Chondrocyte (in vitro differentiated cells): Measurements from ENCODE around the gene HBEGF. TPM values are rescaled to one million over a fixed set of nuclear protein-coding genes. Genes with fewer than 3 reads are reported as not detected.

ENCODE experiments used
- DNase-seq: peaks from one replicate; pipeline ENCODE4 v3.0.0; 2021; ENCODE audit warnings: mixed read lengths, low spot score
- H3K27ac Mint-ChIP-seq: one replicate; pipeline ENCODE4 v1.8.0; 2021; ENCODE audit warnings: mild to moderate bottlenecking, moderate library complexity, mixed read lengths; ENCODE audit not compliant: unreplicated experiment
- H3K27me3 Mint-ChIP-seq: 2 replicates; pipeline ENCODE4 v1.8.0; 2021; ENCODE audit warnings: low read depth, mixed read lengths
- H3K36me3 Mint-ChIP-seq: 2 replicates; pipeline ENCODE4 v1.8.0; 2021; ENCODE audit warnings: low read depth, mixed read lengths
- H3K4me1 Mint-ChIP-seq: 2 replicates; pipeline ENCODE4 v1.8.0; 2021; ENCODE audit warnings: low read depth, mild to moderate bottlenecking, mixed read lengths
- H3K4me3 Mint-ChIP-seq: one replicate; pipeline ENCODE4 v1.8.0; 2021; ENCODE audit warnings: mild to moderate bottlenecking, moderate library complexity, mixed read lengths; ENCODE audit not compliant: unreplicated experiment
- H3K9me3 Mint-ChIP-seq: 2 replicates; pipeline ENCODE4 v1.8.0; 2021; ENCODE audit warnings: low read depth, mixed read lengths
- total RNA-seq: library from RNA; stranded (reverse); gene quantifications from 3 replicates; pipeline ENCODE4 v1.2.1, GENCODE V29; 2021
- TF ChIP-seq, protein P1 (sequence below): fragments of 200-600 bp; sonication (generic); IDR thresholded peaks from 2 replicates; pipeline ENCODE4 v1.5.0; 2021; ENCODE audit warnings: antibody characterized with exemption, mild to moderate bottlenecking, moderate library complexity

The HBEGF gene
- total RNA-seq, 1 donor from 2014 or later, result 8.0 TPM

DNA sequence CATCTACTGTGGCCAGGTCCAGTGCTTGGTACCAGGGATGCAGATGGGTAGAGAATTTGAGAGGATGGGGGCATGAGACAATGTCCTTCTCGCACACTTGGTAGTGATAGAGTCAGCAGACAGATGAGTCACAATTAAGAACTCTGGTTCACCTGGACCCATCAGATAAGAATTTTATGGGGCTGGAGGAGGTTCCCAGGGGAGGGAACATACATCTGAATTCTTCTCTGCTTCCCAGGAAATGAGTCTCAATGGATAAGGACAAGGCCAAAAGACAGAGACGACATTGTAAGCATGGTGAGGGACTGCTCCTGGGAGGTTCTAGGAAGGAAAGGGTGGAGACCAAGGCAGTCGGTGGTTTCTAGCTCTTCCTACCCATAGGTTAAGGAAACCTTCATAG lies 18.9 kb upstream of the HBEGF start:
- H3K4me1 Mint-ChIP-seq, result peaks cover 3% of the 10 kb centered on the region
- DNase-seq, result no peak
- H3K27me3 Mint-ChIP-seq, result no peaks in the 10 kb centered on the region
- no peaks in the 10 kb centered on the region for H3K36me3 Mint-ChIP-seq
- H3K27ac Mint-ChIP-seq, result no peak overlapping the region
- H3K9me3 Mint-ChIP-seq, result no peaks in the 10 kb centered on the region
- H3K4me3 Mint-ChIP-seq, result no peak overlapping the region
- TF ChIP-seq, protein P1, sequence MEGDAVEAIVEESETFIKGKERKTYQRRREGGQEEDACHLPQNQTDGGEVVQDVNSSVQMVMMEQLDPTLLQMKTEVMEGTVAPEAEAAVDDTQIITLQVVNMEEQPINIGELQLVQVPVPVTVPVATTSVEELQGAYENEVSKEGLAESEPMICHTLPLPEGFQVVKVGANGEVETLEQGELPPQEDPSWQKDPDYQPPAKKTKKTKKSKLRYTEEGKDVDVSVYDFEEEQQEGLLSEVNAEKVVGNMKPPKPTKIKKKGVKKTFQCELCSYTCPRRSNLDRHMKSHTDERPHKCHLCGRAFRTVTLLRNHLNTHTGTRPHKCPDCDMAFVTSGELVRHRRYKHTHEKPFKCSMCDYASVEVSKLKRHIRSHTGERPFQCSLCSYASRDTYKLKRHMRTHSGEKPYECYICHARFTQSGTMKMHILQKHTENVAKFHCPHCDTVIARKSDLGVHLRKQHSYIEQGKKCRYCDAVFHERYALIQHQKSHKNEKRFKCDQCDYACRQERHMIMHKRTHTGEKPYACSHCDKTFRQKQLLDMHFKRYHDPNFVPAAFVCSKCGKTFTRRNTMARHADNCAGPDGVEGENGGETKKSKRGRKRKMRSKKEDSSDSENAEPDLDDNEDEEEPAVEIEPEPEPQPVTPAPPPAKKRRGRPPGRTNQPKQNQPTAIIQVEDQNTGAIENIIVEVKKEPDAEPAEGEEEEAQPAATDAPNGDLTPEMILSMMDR, result no peak

DNA sequence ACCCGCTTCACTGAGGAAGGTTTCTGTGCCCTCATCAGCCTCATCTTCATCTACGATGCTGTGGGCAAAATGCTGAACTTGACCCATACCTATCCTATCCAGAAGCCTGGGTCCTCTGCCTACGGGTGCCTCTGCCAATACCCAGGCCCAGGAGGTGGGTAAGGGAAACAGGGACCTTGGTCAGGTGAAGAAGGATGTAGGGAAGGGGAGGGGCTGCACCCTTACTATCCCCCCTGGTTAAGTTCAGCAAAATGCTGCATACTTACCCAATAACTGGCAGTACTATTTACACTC lies 18.0 kb upstream of the HBEGF start:
- Mint-ChIP-seq H3K4me3 (no peak overlapping the region), H3K36me3 (no peaks in the 10 kb centered on the region), H3K9me3 (no peaks in the 10 kb centered on the region), H3K4me1 (peaks cover 3% of the 10 kb centered on the region), H3K27me3 (no peaks in the 10 kb centered on the region), H3K27ac (no peak overlapping the region)
- peak; percentile 34 for DNase-seq
- TF ChIP-seq, protein P1, result no peak

DNA sequence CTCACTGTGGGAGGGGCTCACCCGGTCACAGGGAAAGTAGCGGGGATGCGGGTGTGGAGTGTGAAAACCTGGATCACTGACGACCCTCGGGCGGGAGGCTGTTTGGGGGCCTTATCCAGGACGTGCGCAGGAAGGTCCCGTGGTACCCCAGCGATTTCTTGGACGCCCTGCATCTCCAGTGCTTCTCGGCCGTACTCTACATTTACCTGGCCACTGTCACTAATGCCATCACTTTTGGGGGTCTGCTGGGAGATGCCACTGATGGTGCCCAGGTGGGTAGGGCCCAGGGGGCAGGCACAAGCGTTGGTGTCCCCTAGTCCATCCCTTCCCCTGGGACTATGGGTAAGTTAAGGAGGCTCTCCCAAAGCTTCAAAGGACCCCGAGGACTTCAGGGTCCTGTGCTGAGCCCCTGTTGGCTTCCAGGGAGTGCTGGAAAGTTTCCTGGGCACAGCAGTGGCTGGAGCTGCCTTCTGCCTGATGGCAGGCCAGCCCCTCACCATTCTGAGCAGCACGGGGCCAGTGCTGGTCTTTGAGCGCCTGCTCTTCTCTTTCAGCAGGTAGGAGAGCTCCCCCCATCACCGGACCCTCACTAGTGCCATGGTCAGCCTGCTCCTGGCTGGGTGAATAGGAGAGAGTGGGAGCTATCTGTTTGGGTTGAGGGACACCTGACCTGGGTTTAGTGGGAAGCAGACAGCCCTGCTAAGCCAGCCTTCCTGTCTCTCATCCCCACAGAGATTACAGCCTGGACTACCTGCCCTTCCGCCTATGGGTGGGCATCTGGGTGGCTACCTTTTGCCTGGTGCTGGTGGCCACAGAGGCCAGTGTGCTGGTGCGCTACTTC lies 17.4 kb upstream of the HBEGF start:
- Mint-ChIP-seq H3K4me1 (peaks cover 4% of the 10 kb centered on the region), H3K4me3 (no peak overlapping the region), H3K27ac (no peak overlapping the region), H3K27me3 (no peaks in the 10 kb centered on the region), H3K36me3 (no peaks in the 10 kb centered on the region), H3K9me3 (no peaks in the 10 kb centered on the region)
- peak; percentile 69 for DNase-seq
- TF ChIP-seq, protein P1, result no peak

DNA sequence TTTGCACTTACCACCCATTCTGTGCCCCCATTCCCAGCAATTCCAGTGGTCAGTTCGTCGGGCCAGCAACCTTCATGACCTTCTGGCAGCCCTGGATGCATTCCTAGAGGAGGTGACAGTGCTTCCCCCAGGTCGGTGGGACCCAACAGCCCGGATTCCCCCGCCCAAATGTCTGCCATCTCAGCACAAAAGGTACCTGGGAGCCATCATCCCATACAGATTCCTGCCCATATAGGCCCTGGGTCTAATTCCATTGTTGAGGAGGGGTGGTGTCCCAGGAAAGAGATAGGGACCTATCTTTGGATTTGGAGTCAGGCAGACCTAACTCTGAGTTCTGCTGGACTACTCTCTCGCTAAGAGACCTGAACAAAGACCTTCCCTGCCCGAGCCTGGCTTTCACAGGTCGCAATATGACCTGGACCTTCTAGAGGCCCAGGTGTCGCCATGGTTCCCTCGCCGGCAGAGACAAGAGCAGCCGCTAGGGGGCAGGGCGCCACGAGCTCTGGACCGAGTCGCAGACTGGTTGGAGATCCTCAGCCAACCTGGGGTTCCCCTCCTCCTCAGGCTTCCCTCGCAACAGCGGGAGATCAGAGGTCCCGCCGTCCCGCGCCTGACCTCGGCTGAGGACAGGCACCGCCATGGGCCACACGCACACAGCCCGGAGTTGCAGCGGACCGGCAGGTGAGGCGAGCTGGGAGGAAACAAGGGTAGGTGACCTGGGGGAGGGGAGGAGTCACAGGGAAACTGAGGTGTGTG lies 16.6 kb upstream of the HBEGF start:
- no peaks in the 10 kb centered on the region for H3K9me3 Mint-ChIP-seq
- no peak overlapping the region for H3K27ac Mint-ChIP-seq
- H3K27me3 Mint-ChIP-seq, result no peaks in the 10 kb centered on the region
- peak overlapping the region; percentile 52 for H3K4me3 Mint-ChIP-seq
- TF ChIP-seq, protein P1, result peak; percentile 89
- peaks cover 7% of the 10 kb centered on the region for H3K4me1 Mint-ChIP-seq
- peak; percentile 87 for DNase-seq
- H3K36me3 Mint-ChIP-seq, result no peaks in the 10 kb centered on the region

DNA sequence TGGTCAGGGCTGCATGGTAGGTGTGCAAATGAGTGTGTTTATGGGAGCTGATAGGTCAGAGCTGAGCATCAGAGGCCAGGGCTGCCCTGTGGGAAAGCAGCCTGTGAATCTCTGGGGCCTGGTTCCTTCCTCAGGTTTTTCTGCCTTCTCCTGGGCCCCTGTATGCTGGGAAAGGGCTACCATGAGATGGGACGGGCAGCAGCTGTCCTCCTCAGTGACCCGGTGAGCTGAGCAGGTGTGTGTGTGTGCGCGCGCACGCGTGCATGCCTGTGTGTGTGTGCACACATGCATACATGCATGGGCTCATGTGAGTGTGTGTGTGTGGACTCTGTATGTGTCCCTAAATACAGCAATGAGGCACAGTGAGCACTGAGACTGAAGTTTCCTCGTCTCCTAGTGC lies 15.9 kb upstream of the HBEGF start:
- TF ChIP-seq, protein P1, result no peak
- no peaks in the 10 kb centered on the region for H3K27me3 Mint-ChIP-seq
- peaks cover 14% of the 10 kb centered on the region for H3K4me1 Mint-ChIP-seq
- H3K36me3 Mint-ChIP-seq, result no peaks in the 10 kb centered on the region
- peak; percentile 75 for DNase-seq
- H3K9me3 Mint-ChIP-seq, result no peaks in the 10 kb centered on the region
- no peak overlapping the region for H3K27ac Mint-ChIP-seq
- H3K4me3 Mint-ChIP-seq, result no peak overlapping the region
